ENCODE data around the gene PRR16. TPM values are rescaled to one million over a fixed set of nuclear protein-coding genes. Genes with fewer than 3 reads are reported as not detected.

The PRR16 gene
- total and polyA plus RNA-seq, 2 of the 13 experiments (the other 11 are each of a cell fraction or from before 2014, with no cell fraction given), result not detected

DNA sequence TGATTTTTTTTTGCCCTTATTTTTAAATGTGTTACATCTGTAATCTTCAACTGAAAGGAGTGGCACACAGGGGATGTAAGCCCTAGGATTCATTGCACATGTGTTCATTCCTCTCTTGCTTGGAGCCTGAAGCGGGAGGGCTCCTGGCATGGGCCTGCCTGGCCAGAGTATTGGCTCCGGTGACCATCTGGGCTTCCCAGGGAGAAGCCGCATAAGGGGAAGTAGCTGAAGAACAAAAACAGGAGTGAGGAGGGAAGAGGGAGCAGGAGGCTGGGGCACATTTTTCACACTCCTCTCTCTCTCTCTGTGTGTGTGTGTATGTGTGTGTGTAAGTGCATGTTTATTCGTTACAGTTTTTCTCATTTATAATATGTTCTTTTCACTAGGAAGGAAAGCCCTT, 269.9 kb downstream of the PRR16 start:
- DNase-seq (ENCODE audit: low spot score), result no peak
- no peaks in the 10 kb centered on the region for H3K36me3 ChIP-seq (replicated peaks in 1 of 2; ENCODE audit: control insufficient read depth in 1 of 2, insufficient read depth in 2 of 2, low read length in 2 of 2)
- no peak overlapping the region for H3K27ac ChIP-seq (ENCODE audit: extremely low read length, insufficient read depth, low read length)
- ChIA-PET CTCF (ENCODE audit: low intra/inter-chr PET ratio, low total read pairs) (no interaction called here), POLR2A (no interaction called here)
- no peaks in the 10 kb centered on the region for H3K4me1 ChIP-seq (ENCODE audit: insufficient read depth, low read length)
- no peak overlapping the region for H3K9ac ChIP-seq (ENCODE audit: insufficient read depth, low read depth, low read length)
- intact Hi-C loops (cut with micrococcal nuclease; ENCODE audit: unreplicated experiment) (no loop called here), in situ Hi-C loops (cut with HindIII; ENCODE audit: extremely low pct_ligation_motif_present, low pct_unique_long_range_greater_than_20kb) (no loop called here)
- no peaks in the 10 kb centered on the region for H4K20me1 ChIP-seq (ENCODE audit: insufficient read depth, low read length)
- H3K4me2 ChIP-seq (ENCODE audit: low read depth, low read length), result no peak overlapping the region
- H3K27me3 ChIP-seq (ENCODE audit: control insufficient read depth in 1 of 2, insufficient read depth in 2 of 2, low read length in 2 of 2), result no peaks in the 10 kb centered on the region
- 4% methylated on average over 4 of the region's 4 CpGs for WGBS (ENCODE audit: low lambda C conversion rate)
- BruUV-seq (replicated peaks), result no TSS peak
- no peaks in the 10 kb centered on the region for H3K79me2 ChIP-seq (ENCODE audit: insufficient read depth, low read length)
- no peak overlapping the region for H3K4me3 ChIP-seq (replicated peaks in 1 of 3; ENCODE audit: insufficient read depth in 1 of 3, low read depth in 2 of 3, low read length in 3 of 3)
- H2AFZ ChIP-seq (ENCODE audit: low read length), result no peak overlapping the region
- no peak for ATAC-seq
- FAIRE-seq, result no peak
- no peaks in the 10 kb centered on the region for H3K9me3 ChIP-seq (ENCODE audit: low read length)
- TF ChIP-seq ZNF549 (CRISPR knock-in tag; IDR thresholded peaks at IDR 0.05) (no peak), DNMT3B (CRISPR knock-in tag; conservative IDR thresholded peaks at IDR 0.05) (no peak), KDM4B (CRISPR knock-in tag; IDR thresholded peaks at IDR 0.05) (no peak), RBM39 (IDR thresholded peaks at IDR 0.05; ENCODE audit: low read depth, low read length, poor library complexity, severe bottlenecking) (no peak), HMG20B (CRISPR knock-in tag; conservative IDR thresholded peaks at IDR 0.05) (no peak), XBP1 (CRISPR knock-in tag; IDR thresholded peaks at IDR 0.05) (no peak), ZBTB34 (CRISPR knock-in tag; IDR thresholded peaks at IDR 0.05) (no peak), ZNF577 (CRISPR knock-in tag; IDR thresholded peaks at IDR 0.05; ENCODE audit: borderline replicate concordance, low read depth) (no peak), NCOA1 (CRISPR knock-in tag; IDR thresholded peaks at IDR 0.05) (no peak), ELF1 (CRISPR knock-in tag; IDR thresholded peaks at IDR 0.05) (no peak), ELF4 (CRISPR knock-in tag; IDR thresholded peaks at IDR 0.05; ENCODE audit: borderline replicate concordance) (no peak)
- TF ChIP-seq, protein P1, sequence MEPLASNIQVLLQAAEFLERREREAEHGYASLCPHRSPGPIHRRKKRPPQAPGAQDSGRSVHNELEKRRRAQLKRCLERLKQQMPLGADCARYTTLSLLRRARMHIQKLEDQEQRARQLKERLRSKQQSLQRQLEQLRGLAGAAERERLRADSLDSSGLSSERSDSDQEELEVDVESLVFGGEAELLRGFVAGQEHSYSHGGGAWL (CRISPR knock-in tag; IDR thresholded peaks at IDR 0.05), result no peak
